ENCODE measurements around the gene SUPT3H.

GRCh38 chr6:44824567-44824966, 553.2 kb downstream of the SUPT3H start:
- TF ChIP-seq POLR2AphosphoS5 (IDR thresholded peaks at IDR 0.05; ENCODE audit: low read depth, low read length) (no peak), POLR2A (IDR thresholded peaks at IDR 0.05; ENCODE audit: low read depth, low read length) (no peak), SPI1 (IDR thresholded peaks at IDR 0.05; ENCODE audit: low read depth, low read length) (no peak), TAF1 (IDR thresholded peaks at IDR 0.05; ENCODE audit: low read depth, low read length) (no peak), POU2F2 (IDR thresholded peaks at IDR 0.05; ENCODE audit: low read depth, low read length) (no peak), PAX5 (IDR thresholded peaks at IDR 0.05; ENCODE audit: insufficient read depth, low read length, severe bottlenecking) (no peak)
